Heart left ventricle (tissue), 16 donors: Measurements from ENCODE around the gene PRSS3. TPM values are rescaled to one million over a fixed set of nuclear protein-coding genes. Genes with fewer than 3 reads are reported as not detected.
"Not testable (repeated sequence)": the region's sequence is repeated elsewhere in the genome, so short reads cannot be mapped to it uniquely, and the experiment has no call there.

Experiments used
- ATAC-seq, 4 donors: fragments of 200-7000 bp; cut with Tn5 transposase; one replicate each; pipeline ENCODE4 v1.9.1; 2020 to 2022; ENCODE audit warnings: moderate library complexity in 4 of 4, mild to moderate bottlenecking in 3 of 4, moderate number of reproducible peaks in 1 of 4
- DNase-seq, 5 donors: peaks; one replicate each; pipeline ENCODE4 v3.0.0-alpha.2; 2020
- H3K27ac ChIP-seq, 12 donors: fragments of 200-600 bp; sonication (generic) in 4 of 12; one replicate each; pipeline versions ENCODE4 v1.5.0 to v1.8.0; 2016 to 2022; ENCODE audit warnings: mild to moderate bottlenecking in 2 of 12
- H3K27me3 ChIP-seq, 9 donors: fragments of 200-600 bp; sonication (generic) in 2 of 9; one replicate each; pipeline versions ENCODE4 v1.5.1 to v1.8.0; 2016 to 2022; ENCODE audit warnings: mild to moderate bottlenecking in 3 of 9
- H3K36me3 ChIP-seq, 9 donors: fragments of 200-600 bp; sonication (generic) in 2 of 9; one replicate each; pipeline versions ENCODE4 v1.5.0 to v1.8.0; 2018 to 2022; ENCODE audit warnings: mild to moderate bottlenecking in 2 of 9
- H3K4me1 ChIP-seq, 12 donors: fragments of 200-600 bp; sonication (generic) in 4 of 12; one replicate each; pipeline versions ENCODE4 v1.5.0 to v1.8.0; 2016 to 2022; ENCODE audit warnings: mild to moderate bottlenecking in 3 of 12
- H3K4me3 ChIP-seq, 12 donors: fragments of 200-600 bp; sonication (generic) in 4 of 12; one replicate each; pipeline versions ENCODE4 v1.5.0 to v1.8.0; 2017 to 2022; ENCODE audit warnings: mild to moderate bottlenecking in 9 of 12, moderate library complexity in 4 of 12
- H3K9me3 ChIP-seq, 12 donors: fragments of 200-600 bp; sonication (generic) in 4 of 12; one replicate each; pipeline versions ENCODE4 v1.5.0 to v1.8.0; 2016 to 2022; ENCODE audit warnings: mild to moderate bottlenecking in 1 of 12
- POLR2A ChIP-seq, 2 donors: fragments of 450-650 bp; IDR thresholded peaks; one replicate each; pipeline ENCODE4 v1.6.1; 2017; ENCODE audit warnings: antibody characterized with exemption in 2 of 2, mild to moderate bottlenecking in 2 of 2, moderate library complexity in 2 of 2
- WGBS, 4 donors: extraction: QIAGEN DNeasy Blood & Tissue Kit in 2 of 4; methylation state at CpG; one replicate each; pipeline versions ENCODE4 v1.1.5 to v1.1.7; 2013 to 2018; 5-methylcytosine and 5-hydroxymethylcytosine counted together
- intact Hi-C, 10 donors: fragments of 100-400 bp; cut with DNase I; formaldehyde crosslinking; loops; one replicate each; pipeline versions ENCODE4 v1.11.1 to v1.14.2; 2022
- polyA plus RNA-seq, 2 donors: library from polyadenylated mRNA; stranded (reverse); fragments of 200-250 nt; gene quantifications; one replicate each; pipeline ENCODE4 v1.2.3, GENCODE V29; 2013
- total RNA-seq, 9 donors: library from RNA; depleted of rRNA in 2 of 9; stranded (reverse); fragments of >200 nt in 2 of 9; fragmentation: NEBNext Ultra II Directional in 3 of 9; extraction: Animal tissue kit (Norgen Biotek cat#: 25700) in 3 of 9; gene quantifications; one replicate each; pipeline versions ENCODE4 v1.1.0 to v1.2.4, GENCODE V29; 2016 to 2023
- TF ChIP-seq, protein P1 (sequence below), 12 donors: fragments of 200-600 bp; sonication (generic) in 4 of 12; IDR thresholded peaks; one replicate each; pipeline versions ENCODE4 v1.5.0 to v1.8.0; 2018 to 2022; ENCODE audit warnings: antibody characterized with exemption in 12 of 12, mild to moderate bottlenecking in 5 of 12
- donor health status: ischemic (EF 13 %, LVEDD 7.1; RV severe dilation, severe dysfunction).
- donor health status: healthy with polysubstance abuse.
- donor health status: DM: no; HTN: yes; CAD: no.
- donor health status: DM: no; HTN: no; CAD: no.
- donor health status: ischemic (EF 25% LVEDD 6.9; RV normal size, moderate dysfunction).
- donor health status: ischemic (EF 25% LVEDD 5.7; RV mildly dilated, moderate dysfunction).
- donor health status: healthy.
- donor health status: DM: yes; HTN: yes; CAD: no.
- donor health status: ischemic (EF 35%, LVEDD 5.7; RV mildly dilated, moderate dysfunction).
- donor health status: nonischemic (EF 11% LVEDD 7.7; RV severe dilation, severe dysfunction).
- donor health status: DM: yes; HTN: yes; CAD: no.
- donor health status: PGD.
- donor health status: ischemic (EF 29% LVEDD 5.4; RV normal size, mild dysfunction).
- donor health status: nonischemic (EF 23%, LVEDD 6.1; RV moderate dilation, normal function).

The PRSS3 gene
- total and polyA plus RNA-seq, 11 donors: 0.58 to 1.4 (median 1.0) TPM; not detected in 7

DNA sequence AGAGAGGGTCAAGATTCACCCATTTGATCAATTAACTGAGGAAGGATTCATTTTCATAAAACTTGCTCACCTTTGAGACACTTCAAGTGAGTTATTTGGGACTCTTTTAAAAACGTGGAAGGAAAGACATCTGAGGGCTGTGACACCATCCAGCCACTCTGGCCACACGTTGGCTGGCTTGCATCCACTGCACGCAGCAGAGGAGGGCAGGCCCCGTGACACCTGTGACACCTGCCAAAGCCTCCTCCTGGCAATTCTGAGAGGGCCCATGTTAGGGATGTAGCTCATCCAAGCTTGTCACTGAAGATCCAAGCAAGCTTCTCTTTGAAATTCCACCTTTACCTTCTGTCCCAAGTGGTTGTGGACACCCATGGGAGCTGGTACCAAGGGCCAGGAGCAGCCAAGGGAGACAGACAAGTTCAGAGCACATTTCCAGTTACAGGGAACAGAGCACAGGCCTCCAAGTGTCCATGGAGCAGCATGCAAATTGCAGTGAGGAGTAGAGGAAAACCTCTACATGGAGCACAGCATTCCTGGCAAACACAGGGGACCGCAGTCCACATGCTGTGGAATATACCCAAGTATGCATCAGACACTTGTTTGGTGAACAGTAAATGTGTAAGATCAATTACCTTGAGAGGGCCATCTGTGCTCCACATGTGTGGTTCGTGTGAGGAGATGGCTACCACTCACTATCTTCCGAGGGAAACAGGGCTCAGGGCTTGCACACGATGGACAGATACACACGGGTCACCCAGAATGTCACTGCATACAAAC lies 4.8 kb downstream of the PRSS3 start:
- Histone ChIP-seq H3K36me3 (no peaks in the 10 kb centered on the region), H3K4me1 (no peaks in the 10 kb centered on the region), H3K4me3 (no peak overlapping the region), H3K27ac (no peak overlapping the region), H3K27me3 (peaks cover 0 to 6% (median 0%) of the 10 kb centered on the region in 9 donors), H3K9me3 (peaks cover 0 to 4% (median 0%) of the 10 kb centered on the region in 12 donors)
- DNase-seq: no peak
- no peak for ATAC-seq
- intact Hi-C loops: no loop called here
- no peak for TF ChIP-seq POLR2A (IDR thresholded peaks at IDR 0.05)
- TF ChIP-seq, protein P1, sequence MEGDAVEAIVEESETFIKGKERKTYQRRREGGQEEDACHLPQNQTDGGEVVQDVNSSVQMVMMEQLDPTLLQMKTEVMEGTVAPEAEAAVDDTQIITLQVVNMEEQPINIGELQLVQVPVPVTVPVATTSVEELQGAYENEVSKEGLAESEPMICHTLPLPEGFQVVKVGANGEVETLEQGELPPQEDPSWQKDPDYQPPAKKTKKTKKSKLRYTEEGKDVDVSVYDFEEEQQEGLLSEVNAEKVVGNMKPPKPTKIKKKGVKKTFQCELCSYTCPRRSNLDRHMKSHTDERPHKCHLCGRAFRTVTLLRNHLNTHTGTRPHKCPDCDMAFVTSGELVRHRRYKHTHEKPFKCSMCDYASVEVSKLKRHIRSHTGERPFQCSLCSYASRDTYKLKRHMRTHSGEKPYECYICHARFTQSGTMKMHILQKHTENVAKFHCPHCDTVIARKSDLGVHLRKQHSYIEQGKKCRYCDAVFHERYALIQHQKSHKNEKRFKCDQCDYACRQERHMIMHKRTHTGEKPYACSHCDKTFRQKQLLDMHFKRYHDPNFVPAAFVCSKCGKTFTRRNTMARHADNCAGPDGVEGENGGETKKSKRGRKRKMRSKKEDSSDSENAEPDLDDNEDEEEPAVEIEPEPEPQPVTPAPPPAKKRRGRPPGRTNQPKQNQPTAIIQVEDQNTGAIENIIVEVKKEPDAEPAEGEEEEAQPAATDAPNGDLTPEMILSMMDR (IDR thresholded peaks at IDR 0.05): no peak
- 70 to 78% (median 77%) methylated on average over 9 of the region's 9 CpGs for WGBS, 4 donors

- H3K9me3 ChIP-seq: peaks cover 0 to 4% (median 0%) of the 10 kb centered on the region in 12 donors
- H3K4me3 ChIP-seq: no peak overlapping the region
- intact Hi-C loops: no loop called here
- no peaks in the 10 kb centered on the region for H3K36me3 ChIP-seq
- no peaks in the 10 kb centered on the region for H3K4me1 ChIP-seq
- H3K27me3 ChIP-seq: peaks cover 0 to 6% (median 0%) of the 10 kb centered on the region in 9 donors
- DNase-seq: no peak
- no peak for ATAC-seq
- H3K27ac ChIP-seq: no peak overlapping the region
- TF ChIP-seq, protein P1 (IDR thresholded peaks at IDR 0.05): no peak
- TF ChIP-seq POLR2A (IDR thresholded peaks at IDR 0.05): no peak
- 56 to 80% (median 69%) methylated on average over 2 of the region's 2 CpGs for WGBS, 4 donors
Observed at GRCh38 chr9:33800886-33801285, 5.5 kb downstream of the PRSS3 start.

DNA sequence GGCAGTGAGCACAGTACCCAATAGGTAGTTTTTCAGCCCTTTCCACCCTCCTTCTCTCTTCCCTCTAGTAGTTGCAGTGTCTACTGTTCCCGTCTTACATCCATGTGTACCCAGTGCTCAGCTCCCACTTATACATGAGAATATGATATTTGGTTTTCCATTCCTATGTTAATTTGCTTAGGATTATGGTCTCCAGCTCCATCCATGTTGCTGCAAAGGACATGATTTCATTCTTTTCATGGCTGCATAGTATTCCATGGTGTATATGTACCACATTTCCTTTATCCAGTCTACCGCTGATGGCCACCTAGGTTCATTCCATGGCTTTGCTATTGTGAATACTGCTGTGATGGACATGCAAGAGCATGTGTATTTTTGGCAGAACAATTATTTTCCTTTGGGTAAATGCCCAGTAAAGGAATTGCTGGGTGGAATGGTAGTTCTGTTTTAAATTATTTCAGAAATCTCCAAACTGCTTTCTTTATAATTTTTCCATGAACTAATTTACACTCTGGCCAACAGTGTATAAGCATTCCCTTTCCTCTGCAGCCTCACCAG lies 6.7 kb downstream of the PRSS3 start:
- H3K9me3 ChIP-seq, H3K27me3 ChIP-seq, H3K27ac ChIP-seq, DNase-seq, H3K4me1 ChIP-seq, H3K4me3 ChIP-seq, ATAC-seq, intact Hi-C loops, H3K36me3 ChIP-seq: not testable (repeated sequence)
- WGBS, 4 donors: 91 to 99% (median 97%) methylated on average over 2 of the region's 2 CpGs

DNA sequence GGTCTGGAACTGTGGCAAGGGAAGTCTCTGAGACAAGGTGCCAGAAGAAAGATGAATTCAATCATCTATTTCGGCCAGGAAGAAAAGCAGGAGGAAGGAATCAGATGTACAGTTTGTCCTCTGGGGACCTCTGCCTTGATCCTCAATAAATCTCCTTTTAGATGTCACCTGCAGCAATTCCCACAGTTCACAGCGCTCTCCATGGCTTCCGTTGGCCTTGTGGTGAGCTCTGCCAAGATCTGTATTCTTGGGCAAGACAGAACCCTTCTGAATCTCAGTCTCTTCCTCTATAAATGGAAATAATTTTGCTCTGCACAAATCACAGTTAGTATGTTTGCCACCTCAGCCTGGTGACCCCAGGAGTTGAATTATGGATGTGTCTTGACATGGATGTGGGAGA lies 8.8 kb downstream of the PRSS3 start:
- H3K27me3 ChIP-seq, H3K4me3 ChIP-seq, DNase-seq, H3K36me3 ChIP-seq, ATAC-seq, H3K27ac ChIP-seq, H3K4me1 ChIP-seq, intact Hi-C loops, H3K9me3 ChIP-seq: not testable (repeated sequence)
- WGBS, 4 donors: 76 to 90% (median 86%) methylated on average over 3 of the region's 3 CpGs

DNA sequence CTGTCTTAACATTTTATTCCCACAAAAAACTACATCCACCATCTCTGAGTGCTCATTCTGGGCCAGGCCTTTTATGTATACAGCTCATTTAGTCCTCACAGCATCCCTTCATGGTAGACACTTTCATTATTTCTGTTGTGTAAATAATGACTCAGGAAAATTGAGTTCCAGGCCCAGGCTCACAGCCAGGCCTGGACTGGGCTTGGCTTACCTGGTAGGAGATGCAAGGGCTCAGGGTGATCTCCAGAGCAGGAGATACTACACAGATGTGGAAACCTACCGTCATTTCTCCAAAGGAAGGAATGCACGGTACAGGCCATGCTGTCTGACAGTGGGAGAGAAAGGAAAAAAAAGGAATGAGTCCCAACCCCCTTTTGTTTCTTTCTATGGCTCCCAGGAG lies 11.8 kb downstream of the PRSS3 start:
- ATAC-seq, H3K4me3 ChIP-seq, intact Hi-C loops, H3K36me3 ChIP-seq, H3K4me1 ChIP-seq, H3K27me3 ChIP-seq, H3K27ac ChIP-seq, H3K9me3 ChIP-seq, DNase-seq: not testable (repeated sequence)
- 71 to 78% (median 74%) methylated on average over 2 of the region's 2 CpGs for WGBS, 4 donors

DNA sequence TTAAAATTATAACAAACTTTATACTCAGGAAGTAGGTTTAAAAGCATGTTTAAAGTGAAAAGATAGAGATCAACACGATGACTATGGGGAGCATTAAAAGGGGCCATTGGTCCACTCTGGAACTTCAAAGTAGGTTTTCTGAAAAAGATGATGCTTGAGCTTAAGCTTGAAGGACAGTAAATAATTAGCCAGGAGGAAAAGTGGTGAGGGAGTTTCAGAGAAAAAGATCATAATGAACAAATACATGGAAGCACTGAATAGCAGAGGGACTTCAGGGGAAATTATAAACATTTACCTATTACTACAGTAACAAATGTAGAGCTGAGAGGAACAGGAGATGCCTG lies 13.6 kb downstream of the PRSS3 start:
- H3K27ac ChIP-seq, H3K4me1 ChIP-seq, H3K4me3 ChIP-seq, H3K36me3 ChIP-seq, intact Hi-C loops, H3K27me3 ChIP-seq, ATAC-seq, DNase-seq, H3K9me3 ChIP-seq: not testable (repeated sequence)
- WGBS, 4 donors: 67 to 85% (median 72%) methylated on average over 1 of the region's 1 CpG
